ENCODE results near the gene MLLT1.
A peak's percentile ranks its signal among the peaks of the same experiment; 100 is the strongest.

The MLLT1 gene

DNA sequence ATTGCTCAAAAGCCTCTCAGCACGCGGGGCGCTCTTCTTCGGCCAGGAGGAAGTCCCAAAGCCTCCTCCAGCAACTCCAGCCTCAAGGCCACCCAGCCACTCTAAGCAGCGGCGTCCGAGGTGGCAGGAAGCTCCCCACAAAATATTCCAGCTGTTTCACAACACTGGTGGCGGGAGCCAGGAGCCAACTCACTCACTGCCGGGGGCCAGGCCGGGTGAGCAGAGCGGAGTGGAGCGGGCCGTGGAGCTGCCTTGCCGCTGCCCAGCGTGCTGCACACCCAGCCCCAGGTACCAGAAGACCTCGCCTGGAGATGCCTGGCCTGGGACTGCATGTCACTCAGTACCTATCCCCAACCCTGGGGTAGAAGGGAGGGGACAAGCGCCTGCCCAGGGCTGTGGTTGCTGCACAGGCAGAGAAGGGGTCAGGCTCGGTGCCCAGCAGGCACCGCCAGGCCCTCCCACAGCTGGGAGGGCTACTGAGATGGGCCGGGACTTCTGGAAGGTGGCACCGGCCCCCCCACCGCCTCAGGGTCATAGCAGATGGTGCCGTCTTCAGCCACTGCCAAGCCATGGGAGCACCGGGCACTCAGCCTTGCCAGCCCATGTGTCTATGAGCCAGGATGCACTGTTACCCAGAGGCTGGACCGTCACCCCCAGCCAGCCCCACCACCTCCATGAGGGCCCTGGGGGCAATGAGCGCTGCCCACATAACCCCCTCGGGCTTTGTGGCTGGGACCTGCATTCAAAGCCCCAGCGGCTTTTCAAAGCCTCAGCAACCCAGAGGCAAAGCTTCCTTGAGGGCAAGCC, 59.2 kb downstream of the MLLT1 start:
- no peak for DNase-seq

DNA sequence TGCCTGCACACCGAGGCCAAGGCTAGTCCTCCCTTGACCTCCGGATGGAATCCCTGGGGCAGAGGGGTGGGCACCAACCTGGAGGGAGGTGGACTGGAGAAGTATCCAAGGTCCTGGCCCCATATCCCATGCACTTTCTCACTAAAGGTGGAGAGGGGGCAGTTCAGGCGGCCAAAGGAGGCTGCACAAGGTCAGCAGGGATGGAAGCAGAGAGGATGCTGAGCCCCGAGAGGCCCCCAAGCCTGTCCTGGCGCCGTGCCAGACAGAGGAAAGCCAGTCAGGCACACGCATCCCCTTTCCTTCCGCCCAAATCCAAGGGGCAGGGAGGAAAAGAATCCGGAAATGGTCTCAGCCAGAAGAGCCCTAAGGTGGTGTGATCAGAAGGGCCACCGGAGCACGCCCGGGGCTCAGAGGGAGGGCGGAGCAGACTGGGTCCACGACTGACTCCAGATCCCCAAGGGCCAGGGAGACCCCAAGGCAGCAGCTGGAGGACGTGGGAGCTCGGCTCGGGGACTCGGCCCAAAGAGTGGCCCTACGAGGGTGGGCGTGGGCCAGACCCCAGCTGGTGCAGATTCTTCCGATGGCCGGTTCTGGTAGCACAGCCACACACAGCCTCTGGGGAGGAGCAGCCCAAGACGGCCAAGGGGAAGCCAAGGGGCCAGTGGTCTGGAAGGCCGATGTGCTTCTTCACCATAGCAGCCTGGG, 60.0 kb downstream of the MLLT1 start:
- no peak for DNase-seq

DNA sequence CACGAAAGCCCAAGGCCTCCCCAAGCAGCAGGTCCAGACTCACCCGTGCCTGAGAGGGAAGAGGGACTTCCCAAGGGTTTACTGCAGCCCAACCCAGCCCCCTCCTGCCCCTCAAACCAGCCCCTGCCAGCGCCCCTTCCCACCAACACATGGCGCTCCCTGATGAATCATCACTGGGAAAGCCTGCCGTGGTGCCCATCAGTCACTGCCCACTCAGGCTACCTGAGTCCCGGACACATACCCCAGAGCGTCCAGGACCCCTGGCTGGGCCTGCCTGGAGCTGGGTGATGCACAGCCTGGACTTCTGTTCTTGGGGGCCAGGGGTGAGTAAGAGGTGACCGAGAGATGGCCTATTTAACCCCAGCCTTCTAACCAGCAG, 60.6 kb downstream of the MLLT1 start:
- DNase-seq = no peak

DNA sequence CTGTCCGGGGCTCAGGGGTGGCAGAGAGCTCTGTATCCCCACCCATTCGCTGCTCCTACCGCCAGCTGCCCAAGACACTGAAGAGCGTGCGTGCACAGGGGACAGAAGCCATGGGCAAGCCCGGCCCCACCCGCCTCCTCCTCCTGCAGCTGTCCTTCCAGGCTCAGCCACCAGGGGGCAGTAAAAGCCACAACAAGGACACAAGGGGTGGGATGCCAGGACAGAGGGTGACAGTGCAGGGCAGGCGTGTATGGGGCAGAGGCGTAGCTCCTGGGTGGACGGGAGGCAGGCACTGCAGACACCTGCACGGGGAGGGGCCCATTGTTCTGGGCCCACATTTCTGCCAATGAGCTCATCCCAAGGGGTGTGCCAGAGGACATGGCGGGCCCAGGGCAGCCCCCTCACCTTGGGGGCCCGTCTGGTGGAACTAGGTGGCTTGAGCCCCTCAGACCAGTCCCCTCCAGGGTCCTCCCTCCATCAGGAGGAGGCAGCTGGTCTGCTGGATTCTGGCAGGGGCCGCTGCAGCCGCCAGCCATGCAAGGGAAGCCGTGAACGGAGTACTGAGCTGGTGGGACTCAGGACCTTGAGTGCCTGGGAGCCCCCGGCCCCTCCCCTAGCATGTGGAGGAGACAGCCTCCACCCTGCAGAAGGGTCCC, 61.2 kb downstream of the MLLT1 start:
- DNase-seq = peak; percentile 82

DNA sequence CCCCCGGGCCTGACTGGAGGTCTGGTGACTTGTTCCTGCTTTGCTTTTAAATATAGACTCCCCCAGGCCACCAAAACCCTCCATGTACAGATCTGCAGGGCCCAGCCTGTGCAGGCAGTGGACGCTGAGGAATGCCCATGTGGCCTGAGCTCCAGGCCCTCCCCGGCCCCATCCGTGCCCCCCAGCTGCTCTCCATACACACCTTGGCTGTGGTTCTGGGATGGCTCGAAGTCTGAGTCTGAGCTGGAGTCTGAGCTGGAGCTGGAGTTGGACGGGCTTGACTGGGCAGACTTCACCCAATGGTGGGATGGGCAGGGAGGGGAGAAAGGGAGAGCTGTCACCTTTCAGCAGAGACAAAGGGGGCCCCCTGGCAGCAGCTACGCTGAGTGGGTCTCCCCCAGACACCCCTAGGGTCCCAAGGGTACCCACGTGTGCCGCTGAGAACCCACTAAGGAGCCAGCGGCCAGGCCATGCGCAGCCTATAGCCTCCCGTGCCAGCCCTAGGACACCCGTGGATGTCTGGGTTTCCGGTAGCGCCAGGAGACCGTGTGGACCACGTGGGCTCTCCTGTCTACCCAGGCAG, 61.9 kb downstream of the MLLT1 start:
- no peak for DNase-seq

DNA sequence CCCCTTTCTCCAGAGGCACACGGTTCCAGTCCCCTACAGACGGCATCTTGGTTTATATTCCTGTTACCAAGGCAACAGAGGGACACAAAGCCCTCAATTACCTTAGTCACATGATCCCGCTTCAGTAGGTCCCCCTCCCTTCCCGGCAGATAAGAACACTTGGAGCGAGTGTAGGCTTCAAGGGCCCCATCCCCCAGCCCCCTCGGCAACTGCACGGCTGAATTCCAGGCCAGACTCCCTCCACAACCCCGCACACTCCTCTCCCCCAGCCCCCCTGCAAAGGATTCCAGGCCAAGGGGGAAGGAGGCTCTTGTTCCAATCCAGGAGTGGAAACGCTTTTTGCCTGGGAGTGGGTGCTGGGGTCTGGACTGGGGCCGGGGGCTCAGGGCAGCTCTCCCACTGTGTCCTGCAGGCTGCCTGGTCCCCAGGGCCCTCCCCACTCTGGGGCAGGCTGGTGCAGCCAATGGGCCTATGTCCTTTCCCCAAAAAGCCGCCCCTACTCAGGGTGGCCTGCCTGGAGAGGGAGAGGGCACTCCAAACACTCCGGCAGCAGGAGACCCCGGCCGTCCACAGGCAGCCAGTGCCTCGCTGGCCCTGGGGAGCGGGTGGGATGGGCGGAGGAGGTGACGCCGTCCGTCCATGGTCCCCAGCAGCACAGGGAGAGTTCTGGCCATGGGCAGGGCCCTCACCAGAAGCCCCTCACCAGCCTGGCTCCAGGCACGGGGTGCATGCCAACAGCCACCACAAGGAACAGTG, 62.6 kb downstream of the MLLT1 start:
- DNase-seq = no peak

DNA sequence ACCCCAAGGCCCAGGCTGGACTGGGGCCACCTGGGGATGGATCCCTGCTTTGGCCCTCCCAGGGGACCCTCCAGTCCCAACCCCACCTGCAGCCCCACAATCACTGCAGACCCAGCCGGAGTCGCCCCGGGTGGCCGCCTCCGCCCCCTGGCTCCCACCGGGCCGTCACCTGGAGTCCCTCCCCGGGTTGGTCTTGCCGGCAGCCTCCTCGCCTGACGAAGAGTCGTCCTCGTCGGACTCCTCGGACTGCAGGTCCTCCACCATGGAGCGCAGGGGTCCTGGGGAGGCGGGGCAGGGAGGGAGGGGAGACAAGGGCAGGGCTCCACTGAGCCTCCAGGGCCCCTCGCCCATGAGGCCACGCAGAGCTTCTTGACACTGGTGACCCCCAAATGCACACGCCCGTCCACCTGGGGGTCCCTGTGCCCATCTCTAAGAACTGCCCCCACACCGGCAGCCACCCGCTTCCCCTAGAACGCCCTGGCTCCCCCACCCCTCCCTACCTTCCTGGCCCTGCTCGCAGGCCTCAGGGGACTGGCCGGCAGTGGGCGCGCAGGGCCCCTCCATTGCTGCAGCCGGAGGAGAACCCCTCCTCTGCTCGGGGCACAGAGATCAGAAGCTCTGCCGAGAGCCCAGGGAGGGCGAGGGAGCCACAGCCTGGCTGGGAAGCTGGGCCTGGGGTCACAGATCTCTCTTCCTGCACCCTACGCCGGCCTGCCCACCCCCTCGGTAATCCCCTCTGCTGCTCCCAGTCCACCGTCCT, 63.4 kb downstream of the MLLT1 start:
- no peak for DNase-seq

DNA sequence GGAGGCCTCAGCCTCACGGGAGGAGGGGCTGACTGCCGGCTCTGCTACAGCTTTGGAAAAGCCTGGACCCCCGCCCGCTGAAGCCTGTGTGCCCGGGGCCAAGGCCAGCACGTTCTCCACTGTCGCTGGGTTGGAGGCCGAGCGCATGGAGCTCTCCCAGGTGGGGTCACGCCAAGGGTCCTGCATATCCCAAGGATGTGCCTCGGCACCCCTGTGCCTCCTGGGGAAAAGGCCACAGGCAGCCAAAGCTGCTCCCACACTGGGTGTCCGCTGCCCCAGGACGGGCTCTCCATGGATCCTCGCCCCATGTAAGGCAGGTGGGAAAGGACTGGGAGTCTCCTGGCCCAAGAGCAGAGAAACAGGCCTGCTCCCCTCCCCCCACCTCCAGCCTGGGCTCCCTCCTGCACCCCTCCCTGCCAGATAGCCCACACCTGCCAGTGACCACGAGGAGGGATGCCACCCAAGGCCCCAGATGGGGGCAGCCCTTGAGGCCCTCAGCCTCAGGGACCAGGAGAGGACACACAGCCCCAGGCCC, 64.0 kb downstream of the MLLT1 start:
- no peak for DNase-seq

DNA sequence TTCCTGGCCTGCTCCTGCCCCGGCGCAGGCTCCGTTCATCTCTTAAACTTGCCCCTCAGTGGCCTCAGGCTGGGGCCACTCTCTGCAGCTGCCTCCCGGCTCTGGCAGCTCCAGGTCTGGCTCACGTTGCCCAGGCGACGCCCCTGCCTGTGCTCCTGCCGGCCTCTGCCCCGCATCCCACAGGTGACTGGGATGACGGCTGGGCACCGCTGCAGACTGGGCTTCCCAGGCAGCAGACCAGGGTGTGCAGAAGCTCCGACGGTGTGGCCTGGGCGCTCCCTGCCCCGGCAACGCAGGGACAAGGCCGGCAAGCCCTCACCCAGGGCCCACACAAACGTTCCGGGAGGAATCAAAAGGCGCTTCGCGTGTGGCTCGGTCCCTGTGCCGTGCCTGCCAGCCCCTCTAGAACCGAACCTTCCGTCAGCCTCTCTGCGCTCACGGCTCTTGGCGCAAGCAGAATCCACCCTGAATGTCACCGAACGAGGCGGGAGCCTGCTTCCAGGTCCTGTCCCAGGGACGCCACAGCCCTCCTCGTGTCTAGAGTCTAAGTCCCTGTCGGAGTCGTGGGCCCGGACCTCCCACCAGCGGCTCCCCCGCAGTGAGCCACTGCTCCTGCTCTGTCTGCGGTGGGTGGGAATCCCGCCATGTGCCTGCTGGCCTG, 64.8 kb downstream of the MLLT1 start:
- DNase-seq = no peak

DNA sequence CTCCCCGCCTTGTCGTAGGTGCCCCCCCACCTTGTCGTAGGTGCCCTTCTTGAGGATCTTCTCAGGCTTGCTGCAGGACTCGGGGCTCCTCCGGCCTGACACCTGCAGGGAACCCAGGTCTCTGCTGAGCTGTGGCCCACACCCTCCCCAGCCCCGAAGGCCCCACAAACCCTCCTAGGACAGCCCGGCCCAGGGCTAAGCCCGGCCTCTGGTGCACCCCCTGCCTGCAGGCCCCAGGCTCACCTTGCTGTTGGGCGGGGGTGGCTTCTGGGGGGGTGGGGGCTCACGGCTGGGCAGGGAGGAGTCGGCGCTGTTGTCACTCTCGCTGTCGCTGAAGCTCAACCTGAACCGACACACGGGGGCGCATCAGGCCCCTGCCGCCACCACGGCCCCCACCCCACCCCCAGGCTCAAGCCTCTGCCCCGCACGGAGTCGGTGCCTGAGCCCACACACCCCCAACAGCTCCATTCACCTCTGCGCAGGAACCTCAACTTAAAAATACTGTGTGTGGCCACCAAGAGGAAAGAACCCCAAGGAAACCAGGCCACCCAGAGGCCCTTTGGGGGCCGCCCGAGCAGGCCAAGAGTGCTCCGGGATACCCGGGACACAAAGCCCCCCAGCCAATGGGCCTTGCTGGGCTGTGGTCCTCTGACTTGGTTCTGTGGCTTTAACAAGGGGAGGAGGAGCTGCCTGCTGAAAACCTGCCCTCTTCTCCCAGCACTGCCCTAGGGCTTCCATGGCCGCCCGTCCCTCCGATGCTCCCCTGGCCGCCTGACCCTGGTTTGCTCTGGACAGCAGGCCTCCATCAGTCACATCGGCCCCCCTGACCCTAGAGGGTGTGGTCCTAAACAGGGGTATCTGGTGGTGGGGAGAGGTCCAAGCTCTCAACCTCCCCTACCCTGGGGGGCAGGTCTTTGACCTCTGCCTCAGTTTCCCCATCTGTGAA, 65.8 kb downstream of the MLLT1 start:
- DNase-seq = no peak

DNA sequence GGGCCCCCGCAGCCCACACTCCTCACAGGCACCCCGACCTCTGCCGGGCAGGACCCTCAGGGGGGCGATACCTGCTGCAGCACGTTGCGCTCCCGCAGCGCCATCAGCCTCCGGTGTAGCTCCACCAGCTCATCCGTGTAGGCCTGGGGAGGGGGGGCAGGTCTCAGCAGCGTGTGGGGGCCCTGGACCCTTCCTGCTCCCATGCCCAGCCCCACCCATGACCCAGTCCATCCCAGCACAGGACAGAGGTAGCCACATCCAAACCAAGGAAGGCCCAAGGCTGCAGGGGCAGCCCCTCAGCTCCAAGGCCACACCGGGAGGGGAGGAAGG, 66.5 kb downstream of the MLLT1 start:
- no peak for DNase-seq

DNA sequence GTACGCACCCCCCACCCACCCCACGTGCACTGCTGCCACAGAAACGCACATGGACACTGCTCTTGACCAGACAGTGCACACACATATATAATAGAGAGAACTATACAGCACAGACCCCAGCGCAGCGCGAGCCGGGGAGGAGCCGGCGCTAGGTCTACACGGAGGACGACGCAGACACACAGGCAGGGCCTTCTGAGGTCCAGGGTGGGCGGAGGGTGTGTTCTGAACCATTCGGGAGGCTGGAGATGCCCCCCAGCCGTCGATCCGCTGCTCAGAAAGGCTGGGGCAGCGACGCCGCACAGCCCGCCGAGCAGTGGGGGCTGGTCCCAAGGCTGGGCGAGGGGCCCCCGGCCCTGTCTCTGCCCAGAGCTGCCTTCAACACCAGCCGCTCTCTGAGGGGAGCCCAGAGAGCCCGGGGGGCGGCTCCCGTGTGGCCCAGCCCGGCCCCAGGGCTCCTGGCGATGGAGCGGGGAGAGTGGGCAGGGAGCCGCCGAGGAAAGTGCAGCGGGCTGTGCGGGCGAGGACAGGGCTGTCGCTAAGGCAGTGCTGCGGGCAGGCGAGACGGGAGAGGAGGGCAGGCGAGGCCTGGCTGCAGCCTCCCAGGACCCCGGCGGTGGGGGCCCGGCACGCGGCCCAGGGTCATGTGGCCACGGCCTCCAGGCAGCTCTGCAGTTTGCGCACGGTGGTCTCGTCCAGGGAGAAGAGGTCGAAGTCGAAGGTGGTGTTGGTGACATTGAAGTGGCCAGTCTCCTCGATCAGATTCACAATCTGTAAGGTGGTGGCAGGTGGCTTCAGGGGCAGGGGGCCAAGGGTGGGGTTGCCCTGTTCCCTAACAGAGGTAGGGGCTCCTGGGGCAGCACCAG, 67.1 kb downstream of the MLLT1 start:
- no peak for DNase-seq

DNA sequence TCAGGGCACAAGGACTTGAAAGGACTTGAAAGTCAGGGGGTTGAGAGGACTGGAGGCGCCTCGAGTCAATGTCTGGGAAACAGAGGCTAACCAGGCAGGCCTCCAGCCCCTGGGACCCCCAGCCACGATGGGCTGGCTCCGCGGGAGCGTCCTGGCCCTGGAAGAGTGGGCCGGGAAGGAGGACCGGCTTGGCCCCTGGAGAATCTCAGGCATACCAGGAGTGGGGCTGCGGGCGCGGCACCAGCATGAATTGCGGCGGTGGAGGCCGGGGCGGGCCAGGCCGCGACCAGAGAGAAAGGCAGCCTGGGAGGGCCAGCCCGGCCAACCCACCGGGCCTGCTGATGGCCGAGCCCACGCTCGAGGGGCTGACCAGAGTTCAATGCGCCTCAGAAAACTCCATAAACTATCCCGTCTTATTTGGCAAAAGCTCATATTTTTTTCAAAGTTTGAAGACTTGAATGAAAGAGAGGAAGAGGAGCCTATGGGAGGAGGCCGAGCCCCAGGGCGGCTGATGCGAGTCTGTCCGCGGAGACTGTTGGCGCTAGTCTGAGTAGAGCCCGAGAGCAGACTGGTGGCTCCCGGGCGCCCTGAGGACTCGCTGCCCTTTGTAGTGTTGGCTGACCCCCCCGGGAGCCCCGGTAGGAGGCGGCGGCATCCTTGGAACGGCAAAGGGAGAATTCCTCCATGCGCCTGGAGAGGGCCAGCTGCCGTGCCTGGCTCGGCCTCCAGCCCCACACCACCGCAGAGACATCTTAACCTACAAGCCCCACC, 68.0 kb downstream of the MLLT1 start:
- DNase-seq = no peak

DNA sequence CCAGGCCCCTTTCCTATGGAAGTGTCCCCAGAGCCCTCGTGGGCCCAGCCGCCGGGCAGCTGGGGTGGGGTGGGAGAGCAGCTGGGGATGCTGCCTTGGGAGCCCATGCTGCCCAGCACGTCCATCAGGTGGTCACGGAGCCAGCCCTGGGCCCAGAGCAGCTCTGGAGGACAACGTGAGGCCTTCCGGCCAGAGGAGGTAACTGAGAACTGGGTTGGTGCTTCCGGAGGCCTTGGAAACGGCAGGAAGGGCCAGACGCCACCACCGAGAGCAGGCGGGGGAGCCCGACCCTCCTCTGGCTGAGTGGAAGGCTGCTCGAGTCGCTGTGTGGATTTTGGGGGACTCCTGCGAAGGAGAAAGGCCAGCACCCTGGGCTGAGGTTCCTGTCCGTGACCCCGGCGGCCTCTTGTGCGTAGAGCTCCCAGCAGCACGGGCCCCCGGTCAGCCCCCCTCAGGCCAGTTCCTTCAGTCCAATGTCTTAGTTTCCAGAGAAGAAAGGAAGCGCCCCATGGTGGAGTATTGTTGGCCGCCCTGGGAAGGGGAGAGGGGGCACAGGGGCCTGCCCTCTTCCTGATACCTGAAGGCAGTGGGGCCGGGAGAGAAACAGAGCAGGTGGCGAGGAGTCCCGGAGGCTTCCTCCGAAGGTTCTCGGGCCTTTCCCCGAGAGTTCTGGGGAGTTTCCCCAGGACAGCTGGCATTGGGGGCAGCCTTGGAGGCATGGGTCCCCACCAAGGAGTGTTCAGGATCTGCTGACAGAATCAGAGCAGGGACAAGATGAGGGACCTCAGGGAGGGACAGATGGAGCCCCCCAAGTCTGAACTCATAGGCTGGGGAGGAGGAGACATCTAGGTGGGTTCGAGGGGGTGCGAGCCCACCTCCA, 68.8 kb downstream of the MLLT1 start:
- no peak for DNase-seq

DNA sequence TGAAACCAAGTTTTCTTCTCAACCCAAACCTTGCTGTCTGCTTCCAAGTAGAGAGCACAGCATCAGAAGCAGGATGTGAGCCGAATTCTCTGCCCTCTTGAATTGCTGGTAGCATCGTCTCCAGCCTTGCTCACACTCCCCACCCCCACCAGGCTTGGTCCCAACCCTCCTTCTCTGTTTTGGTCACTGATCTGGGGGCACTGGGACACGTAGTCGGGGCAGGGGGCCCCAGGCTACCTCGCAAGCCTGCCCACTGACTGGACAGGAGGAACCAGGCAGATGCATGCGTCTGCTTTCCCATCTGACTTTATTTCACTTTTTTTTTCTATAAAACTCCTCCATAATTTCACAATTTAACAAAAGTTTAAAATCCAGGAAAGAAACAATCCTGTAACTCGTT, 69.7 kb downstream of the MLLT1 start:
- no peak for DNase-seq

DNA sequence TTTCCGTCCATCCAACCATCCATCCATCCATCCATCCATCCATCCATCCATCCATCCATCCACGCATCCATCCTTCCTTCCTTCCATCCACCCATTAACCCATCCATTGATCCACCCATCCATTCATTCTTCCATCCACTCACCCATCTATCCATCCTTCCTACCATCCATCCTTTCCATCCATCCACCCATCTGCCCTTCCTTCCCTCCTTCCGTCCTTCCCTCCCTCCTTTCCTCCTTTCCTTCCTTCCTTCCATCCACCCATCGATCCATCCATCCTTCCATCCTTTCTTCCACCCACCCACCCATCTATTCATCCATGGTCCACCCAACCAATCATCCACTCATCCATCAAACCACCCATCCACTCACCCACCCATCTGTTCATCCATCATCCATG, 70.1 kb downstream of the MLLT1 start:
- no peak for DNase-seq

DNA sequence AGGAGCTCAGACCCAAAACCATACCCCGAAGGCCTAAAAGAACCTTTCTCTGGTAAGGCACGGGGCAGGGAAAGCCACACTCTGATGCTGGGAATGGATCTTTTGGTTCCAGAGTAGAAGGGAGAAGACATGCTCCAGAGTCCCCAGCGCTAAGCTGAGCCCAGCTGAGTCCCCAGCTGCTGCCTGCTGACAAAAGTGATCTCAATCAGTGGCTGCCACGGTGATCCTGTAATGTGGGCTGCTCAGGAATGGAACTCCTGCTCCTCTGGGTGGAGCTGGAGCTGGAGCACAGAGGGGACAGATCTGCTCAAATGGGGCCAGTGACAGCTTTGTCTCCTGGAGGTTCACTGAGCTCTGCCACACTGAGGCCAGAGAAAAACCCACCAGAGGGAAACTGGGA, 70.5 kb downstream of the MLLT1 start:
- no peak for DNase-seq

Measured in CD4-positive, alpha-beta T cell treated with Interleukin-6 for 4 hours (primary cell).